Panc1 (cell line): ENCODE results near the gene FOXO1.

ENCODE experiments used
- POLR2AphosphoS5 ChIP-seq: IDR thresholded peaks from 2 replicates; pipeline ENCODE4 v1.6.1; 2012; ENCODE audit warnings: mild to moderate bottlenecking, low read depth, low read length, moderate library complexity
- SIN3A ChIP-seq: IDR thresholded peaks from 2 replicates; pipeline ENCODE4 v1.6.1; 2012; ENCODE audit warnings: low read depth, mild to moderate bottlenecking, low read length, moderate library complexity, borderline replicate concordance; ENCODE audit not compliant: insufficient read depth
- TCF7L2 ChIP-seq: IDR thresholded peaks from 2 replicates; pipeline ENCODE4 v1.6.1; 2011; ENCODE audit warnings: mild to moderate bottlenecking, low read depth, low read length, inconsistent platforms
- TF ChIP-seq, protein P1 (sequence below): fragments of 450-650 bp; IDR thresholded peaks from 2 replicates; pipeline ENCODE4 v1.5.1; 2017; ENCODE audit warnings: mild to moderate bottlenecking
- TF ChIP-seq, protein P2 (sequence below), 2 experiments: IDR thresholded peaks; 2 replicates each; pipeline ENCODE4 v1.6.1; 2011 to 2012; ENCODE audit warnings: low read depth in 2 of 2, control low read depth in 1 of 2, low read length in 1 of 2, mild to moderate bottlenecking in 1 of 2, moderate library complexity in 1 of 2; ENCODE audit not compliant: insufficient read depth in 1 of 2

DNA sequence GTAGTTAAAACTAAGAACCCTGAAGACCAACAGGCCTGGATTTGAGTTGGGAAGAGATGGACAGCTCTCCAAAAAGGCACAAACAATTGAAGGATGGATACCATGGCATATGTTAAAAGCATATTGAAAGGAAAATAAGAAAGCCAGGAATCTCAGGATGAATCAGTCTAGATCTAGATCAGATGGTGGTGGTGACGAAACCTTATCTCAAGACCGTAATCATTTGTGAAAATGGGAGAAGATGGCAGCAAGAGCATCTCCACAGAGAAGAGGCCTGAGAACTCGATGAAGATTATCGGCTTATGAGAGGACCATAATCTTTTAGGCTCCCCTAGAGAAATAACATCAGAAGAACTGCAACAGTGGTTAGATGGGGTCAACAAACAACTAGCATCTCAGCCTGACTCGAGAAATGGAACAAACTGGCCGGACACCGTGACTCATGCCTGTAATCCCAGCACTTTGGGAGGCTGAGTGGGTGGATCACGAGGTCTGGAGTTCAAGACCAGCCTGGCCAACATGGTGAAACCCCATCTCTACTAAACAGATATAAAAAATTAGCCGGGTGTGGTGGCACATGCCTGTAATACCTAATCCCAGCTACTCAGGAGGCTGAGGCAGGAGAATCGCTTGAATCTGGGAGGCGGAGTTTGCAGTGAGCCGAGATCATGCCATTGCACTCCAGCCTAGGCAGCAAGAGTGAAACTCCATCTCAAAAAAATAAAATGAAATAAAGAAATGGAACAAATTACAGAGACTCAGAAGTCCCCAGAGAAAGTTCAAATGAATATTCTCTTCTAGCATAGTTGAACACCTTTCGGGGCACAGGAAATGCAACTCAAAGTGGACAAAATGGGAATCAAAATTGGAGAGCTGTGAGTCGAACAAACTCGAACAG is 47.6 kb downstream of the FOXO1 start:
- TF ChIP-seq, protein P1, sequence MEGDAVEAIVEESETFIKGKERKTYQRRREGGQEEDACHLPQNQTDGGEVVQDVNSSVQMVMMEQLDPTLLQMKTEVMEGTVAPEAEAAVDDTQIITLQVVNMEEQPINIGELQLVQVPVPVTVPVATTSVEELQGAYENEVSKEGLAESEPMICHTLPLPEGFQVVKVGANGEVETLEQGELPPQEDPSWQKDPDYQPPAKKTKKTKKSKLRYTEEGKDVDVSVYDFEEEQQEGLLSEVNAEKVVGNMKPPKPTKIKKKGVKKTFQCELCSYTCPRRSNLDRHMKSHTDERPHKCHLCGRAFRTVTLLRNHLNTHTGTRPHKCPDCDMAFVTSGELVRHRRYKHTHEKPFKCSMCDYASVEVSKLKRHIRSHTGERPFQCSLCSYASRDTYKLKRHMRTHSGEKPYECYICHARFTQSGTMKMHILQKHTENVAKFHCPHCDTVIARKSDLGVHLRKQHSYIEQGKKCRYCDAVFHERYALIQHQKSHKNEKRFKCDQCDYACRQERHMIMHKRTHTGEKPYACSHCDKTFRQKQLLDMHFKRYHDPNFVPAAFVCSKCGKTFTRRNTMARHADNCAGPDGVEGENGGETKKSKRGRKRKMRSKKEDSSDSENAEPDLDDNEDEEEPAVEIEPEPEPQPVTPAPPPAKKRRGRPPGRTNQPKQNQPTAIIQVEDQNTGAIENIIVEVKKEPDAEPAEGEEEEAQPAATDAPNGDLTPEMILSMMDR: no peak
- no peak for TF ChIP-seq POLR2AphosphoS5
- TF ChIP-seq, protein P2, sequence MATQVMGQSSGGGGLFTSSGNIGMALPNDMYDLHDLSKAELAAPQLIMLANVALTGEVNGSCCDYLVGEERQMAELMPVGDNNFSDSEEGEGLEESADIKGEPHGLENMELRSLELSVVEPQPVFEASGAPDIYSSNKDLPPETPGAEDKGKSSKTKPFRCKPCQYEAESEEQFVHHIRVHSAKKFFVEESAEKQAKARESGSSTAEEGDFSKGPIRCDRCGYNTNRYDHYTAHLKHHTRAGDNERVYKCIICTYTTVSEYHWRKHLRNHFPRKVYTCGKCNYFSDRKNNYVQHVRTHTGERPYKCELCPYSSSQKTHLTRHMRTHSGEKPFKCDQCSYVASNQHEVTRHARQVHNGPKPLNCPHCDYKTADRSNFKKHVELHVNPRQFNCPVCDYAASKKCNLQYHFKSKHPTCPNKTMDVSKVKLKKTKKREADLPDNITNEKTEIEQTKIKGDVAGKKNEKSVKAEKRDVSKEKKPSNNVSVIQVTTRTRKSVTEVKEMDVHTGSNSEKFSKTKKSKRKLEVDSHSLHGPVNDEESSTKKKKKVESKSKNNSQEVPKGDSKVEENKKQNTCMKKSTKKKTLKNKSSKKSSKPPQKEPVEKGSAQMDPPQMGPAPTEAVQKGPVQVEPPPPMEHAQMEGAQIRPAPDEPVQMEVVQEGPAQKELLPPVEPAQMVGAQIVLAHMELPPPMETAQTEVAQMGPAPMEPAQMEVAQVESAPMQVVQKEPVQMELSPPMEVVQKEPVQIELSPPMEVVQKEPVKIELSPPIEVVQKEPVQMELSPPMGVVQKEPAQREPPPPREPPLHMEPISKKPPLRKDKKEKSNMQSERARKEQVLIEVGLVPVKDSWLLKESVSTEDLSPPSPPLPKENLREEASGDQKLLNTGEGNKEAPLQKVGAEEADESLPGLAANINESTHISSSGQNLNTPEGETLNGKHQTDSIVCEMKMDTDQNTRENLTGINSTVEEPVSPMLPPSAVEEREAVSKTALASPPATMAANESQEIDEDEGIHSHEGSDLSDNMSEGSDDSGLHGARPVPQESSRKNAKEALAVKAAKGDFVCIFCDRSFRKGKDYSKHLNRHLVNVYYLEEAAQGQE (IDR thresholded peaks at IDR 0.05; ENCODE audit: insufficient read depth in 1 of 2, low read depth in 2 of 2, low read length in 1 of 2): no peak
- no peak for TF ChIP-seq SIN3A
- no peak for TF ChIP-seq TCF7L2
